Stimulated activated CD4-positive, alpha-beta T cell treated with anti-CD3 and anti-CD28 coated beads, Interleukin-1b, Interleukin-23, amount 100 ng/mL, for 48 hours (primary cell): ENCODE measurements around the gene BCKDK.

Source experiments
- DNase-seq: peaks from one replicate; pipeline ENCODE4 v3.0.0-alpha.2; 2020

BCKDK gene

GRCh38 chr16:31080756-31081419 is 27.3 kb upstream of the BCKDK start:
- DNase-seq = no peak

DNA sequence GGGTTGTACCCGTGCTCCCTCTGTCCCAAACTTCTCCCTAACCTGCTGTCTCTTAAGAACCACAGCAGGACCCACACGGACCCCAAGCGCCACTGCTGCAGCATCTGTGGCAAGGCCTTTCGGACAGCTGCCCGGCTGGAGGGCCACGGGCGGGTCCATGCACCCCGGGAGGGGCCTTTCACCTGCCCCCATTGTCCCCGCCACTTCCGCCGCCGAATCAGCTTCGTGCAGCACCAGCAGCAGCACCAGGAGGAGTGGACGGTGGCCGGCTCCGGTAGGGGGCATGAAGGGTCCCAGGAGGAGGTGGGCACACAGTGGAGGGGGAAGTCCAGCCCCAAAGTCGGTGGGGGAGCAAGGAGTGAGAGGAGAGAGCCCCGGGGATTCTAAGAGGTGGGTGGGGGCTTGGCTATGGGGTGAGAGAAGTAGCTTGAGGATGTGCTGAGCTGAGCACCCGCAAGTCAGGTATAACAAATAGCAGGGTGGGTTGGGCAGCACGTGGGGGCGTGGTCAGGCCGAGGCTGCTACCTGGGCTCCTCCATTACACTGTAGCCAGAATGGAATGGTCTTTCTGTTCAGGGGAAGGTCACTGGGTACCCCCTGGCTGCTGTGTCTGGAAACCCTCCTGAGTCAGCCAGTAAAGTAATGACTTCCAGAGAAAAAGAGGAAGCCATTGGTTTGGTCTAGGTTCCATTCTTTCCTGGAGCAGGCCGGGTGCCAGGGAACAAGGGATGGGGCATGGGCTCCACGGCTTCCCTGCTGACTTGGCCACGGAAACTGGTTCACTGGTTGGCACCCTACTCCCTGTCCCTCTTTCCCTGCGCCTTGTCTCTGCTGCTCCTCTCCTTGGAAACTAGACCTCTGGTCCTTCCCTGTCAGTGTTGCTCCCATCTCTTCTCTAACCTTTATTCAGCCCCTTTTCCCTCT is 26.5 kb upstream of the BCKDK start:
- DNase-seq = no peak

DNA sequence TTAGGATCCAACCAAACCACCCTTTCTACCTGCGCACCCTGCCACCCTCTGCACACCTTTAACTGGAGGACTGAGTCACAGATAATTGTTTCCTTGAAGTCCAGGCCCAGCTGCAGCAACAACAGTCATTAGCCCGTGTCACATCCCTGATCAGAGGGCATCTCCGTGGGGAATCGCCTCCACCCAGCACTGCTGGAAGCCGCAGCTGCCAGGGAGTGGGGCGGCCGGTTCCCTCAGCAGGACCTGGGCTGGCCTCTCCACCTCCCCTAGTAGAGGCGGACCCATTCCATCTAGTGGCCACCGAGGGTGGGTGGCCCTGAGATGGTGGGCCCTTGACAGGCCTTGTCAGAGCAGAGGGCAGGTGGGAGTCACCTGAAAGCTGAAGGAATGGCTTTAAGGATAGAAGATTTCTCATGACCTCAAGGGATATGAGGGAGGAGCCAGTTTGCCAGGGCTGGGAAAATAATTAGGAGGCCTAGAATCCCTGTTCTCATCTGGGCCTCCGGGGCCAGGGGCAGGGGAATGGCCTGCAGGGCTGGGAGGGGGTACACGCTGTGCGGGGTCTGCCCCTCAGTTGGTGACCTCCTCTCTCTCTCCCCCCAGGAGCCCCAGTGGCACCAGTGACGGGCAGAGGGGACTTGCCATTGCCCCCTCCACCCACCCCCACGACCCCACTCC is 25.7 kb upstream of the BCKDK start:
- no peak for DNase-seq

GRCh38 chr16:31083081-31083480 is 25.1 kb upstream of the BCKDK start:
- no peak for DNase-seq

DNA sequence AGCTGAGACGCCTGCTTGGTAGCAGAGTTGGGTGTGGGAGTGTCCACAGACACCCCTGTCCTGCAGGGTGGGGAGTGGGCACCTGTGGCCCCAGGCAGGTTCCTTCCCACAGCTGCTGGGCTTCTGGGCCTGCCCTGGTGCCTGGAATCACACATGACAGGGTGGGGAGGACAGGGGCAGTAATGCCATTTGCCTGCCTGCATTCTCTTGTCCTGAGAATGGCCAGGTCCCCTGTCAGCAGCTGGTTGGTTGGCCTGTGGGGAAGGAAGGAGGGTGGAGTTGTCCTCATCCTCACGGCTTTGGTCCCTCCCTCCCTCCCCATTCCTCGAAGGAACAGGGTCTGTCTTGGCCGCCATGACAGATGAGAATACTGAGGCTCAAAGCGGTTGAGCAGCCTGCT is 24.6 kb upstream of the BCKDK start:
- no peak for DNase-seq

GRCh38 chr16:31083981-31084380 is 24.2 kb upstream of the BCKDK start:
- DNase-seq = no peak

- no peak for DNase-seq
Measured at GRCh38 chr16:31084584-31085302, 23.4 kb upstream of the BCKDK start.

DNA sequence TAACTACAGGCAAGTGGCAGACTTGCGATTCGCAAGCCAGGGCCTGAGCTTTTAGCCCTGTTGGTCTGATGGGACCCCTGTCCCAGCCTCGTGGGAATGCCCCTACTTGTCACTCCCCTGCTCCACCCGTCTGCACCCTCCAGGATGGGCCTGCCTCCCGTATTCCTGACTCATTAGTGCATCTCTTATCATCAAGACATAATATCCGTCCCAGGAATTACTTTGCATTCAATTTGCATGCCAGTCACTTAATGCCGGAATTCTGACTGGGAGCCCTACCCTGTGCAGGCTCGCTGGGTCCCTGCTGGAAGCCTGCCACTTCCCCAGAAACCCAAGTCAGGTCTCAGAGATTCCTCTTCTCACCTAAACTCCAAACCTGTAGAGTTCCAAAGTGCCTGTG is 22.8 kb upstream of the BCKDK start:
- no peak for DNase-seq

GRCh38 chr16:31085873-31086628 is 22.1 kb upstream of the BCKDK start:
- no peak for DNase-seq

- no peak for DNase-seq
Measured at GRCh38 chr16:31086629-31086906, 21.6 kb upstream of the BCKDK start.

DNA sequence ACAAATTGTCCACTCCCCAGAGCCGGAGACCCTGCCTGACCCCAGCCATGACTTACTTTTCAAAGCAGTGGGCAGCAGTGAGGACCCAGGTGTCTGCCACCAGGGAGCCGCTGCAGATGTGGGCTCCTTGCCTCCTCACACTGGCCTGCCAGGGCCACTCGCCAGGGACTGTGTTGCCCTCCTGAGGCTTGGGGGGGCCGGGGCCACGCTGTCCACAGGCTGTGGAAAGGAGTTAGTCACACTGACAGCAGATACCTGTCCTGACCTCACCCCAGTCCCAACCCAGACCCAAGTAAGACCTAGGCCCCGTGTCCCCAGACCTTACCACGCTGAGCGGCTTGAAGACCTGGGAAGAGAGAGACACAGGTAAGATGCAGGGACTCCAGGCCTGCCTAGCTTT is 20.7 kb upstream of the BCKDK start:
- no peak for DNase-seq

- no peak for DNase-seq
Measured at GRCh38 chr16:31087971-31088370, 20.2 kb upstream of the BCKDK start.

DNA sequence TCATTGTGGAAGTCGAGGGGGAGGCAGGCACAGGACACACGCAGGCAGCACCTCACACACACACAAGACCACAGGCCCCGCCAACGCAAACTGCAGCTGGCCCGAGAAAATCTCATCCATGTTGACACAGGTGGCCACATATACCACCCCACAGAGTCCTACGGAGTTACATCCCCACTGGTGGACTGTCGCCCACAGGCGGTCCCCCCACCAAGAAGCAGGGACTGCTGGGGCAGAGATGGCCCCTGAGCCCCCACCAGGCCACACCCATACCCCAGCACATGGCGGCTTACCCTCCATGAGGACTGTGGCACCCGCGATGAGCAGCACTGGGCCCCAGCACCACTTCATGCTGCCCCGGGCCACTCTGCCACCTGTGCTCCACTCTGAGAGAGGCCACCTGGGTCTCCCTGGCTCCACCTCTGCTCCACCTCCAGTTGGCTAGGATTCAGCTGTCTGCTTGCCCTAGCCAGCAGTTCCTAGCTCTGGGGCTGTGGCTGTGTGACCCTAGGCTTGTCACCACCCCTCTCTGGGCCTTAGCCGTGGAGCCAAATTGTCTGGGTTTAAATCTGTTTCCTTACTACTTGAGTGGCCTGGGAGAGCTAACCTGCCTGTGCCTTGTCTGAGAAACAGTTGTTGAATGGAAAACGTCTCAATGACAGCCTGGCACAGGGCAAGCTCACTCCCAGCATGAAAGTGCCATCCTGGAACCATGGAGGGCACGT is 19.6 kb upstream of the BCKDK start, which contains the start of gene PRSS53:
Gene PRSS53, minus strand, starts transcription at position 485 of the 725 bp plus-strand sequence. Its CDS starts 134 bp downstream, at position 351.
- no peak for DNase-seq

GRCh38 chr16:31089199-31089598 is 19.0 kb upstream of the BCKDK start:
- no peak for DNase-seq

GRCh38 chr16:31090540-31090939 is 17.6 kb upstream of the BCKDK start:
- no peak for DNase-seq

DNA sequence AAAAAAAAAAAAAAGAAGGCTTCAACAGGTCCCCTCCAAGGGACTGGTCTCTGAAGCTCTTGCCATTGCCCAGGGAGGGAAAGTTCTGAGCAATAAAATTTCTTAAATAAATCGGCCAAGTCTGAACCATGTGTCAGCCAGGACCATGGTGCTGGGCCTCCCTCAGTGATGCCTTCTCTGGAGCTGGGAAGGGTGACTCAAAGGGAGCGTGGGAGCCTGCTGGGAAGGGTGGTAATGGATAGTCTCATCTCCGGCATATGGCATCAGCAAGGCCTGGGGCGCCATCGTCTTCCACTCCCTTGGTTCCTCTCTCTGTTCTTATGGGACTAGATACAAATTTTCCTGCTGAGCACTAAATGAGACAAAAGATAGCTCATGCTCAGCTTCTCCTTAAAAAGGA is 15.9 kb upstream of the BCKDK start:
- no peak for DNase-seq

DNA sequence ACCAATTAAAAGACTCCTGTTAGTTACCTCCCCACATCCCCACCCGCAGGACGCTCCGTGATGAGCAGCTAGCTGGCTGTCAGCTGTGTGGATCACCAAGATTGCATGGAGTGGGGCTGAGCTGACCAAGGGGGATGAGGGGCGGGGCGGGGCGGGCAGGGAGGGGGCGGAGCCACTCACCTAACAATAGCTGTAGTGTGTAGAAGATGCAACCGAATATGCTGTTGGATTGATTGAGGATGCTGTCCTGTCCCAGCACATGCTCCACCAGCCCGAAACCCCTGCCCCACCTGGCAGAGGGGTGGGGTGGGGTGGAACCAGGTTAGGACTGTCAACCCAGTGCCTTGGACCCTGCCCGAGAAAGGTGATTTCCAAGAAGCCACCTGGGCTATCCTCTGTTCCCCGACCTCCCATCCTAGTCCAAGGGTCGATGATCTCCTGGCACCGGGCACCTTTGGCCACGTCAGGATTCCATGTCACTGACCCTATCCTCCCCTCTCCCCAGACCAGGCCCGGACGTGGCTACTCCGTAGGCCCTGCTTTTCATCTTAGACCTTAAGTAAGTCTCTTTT is 15.0 kb upstream of the BCKDK start:
- DNase-seq = no peak

DNA sequence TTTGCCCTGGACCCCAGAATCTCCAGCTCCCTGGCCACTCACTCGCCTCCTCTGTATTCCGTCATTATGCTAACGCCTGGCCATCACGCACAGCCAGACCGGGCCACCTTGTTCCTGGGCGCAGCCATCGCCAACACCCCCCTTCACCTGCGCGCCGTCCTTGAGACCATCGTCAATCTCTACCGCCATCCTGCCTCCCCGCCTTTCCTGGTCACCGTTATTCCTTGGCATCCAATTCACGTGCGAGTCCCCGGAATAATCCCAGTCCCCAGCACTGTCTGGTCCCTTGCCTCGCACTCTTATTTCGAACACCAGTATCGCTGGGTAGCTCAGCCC is 14.1 kb upstream of the BCKDK start:
- no peak for DNase-seq

GRCh38 chr16:31094424-31095120 is 13.6 kb upstream of the BCKDK start, which contains the start of gene VKORC1:
TSS of gene VKORC1 (minus strand) at chr16:31094797. CDS start at chr16:31094729, 68 bp downstream.
- DNase-seq = peak; percentile 94

DNA sequence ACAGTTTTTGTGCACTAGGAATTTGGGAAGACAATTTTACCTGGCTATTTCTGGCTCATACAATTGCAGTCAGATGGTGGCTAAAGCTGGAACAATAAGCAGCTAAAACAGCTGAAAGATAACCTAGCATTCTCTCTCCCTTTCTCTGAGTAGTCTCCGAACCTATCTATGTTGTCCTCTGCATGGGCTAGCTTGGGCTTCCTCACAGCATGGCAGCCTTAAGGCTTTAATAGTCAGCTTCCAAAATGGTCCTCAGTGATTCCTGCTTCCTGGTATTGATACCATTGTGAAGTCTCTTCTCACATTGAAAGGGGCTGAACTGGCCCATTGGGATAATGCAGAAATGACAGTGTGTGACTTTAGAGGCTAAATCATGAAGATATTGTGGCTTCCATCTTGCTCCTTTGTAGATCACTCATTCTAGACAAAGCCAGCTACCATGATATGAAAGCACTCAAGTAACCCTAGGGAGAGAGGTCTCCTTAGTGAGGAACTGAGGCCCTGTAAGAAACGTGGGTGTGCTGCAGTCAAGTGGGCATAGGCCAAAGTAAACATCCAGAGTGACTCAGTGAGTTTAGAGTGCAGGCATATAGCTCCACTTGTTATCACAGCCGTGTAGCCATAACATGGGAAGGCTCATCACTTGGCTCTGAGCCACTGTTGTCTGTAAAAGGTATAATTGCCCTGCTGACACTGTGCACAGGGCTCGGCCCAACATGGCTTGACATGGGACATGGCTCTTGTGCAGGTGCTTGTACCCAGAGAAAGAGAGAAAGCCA is 8.1 kb upstream of the BCKDK start:
- DNase-seq = no peak
